HepG2 (cell line): Measurements from ENCODE around the gene RUNX2. TPM values are rescaled to one million over a fixed set of nuclear protein-coding genes. Genes with fewer than 3 reads are reported as not detected.

Source experiments
- ATAC-seq: fragments of 200-7000 bp; cut with Tn5 transposase; 3 replicates; pipeline ENCODE4 v1.9.1; 2020; ENCODE audit warnings: mild to moderate bottlenecking, moderate library complexity
- BruUV-seq: library from RNA; stranded (reverse); fragments of 400-500 nt; replicated peaks from 2 replicates; lab custom pipeline; 2021; lab: Mats Ljungman, UMichigan
- CTCF ChIA-PET: fragments of 300-600 bp; formaldehyde crosslinking; extraction: SDS; loops from one replicate; lab custom pipeline; 2021; ENCODE audit warnings: low total read pairs, inconsistent platforms, low intra/inter-chr PET ratio; lab: Yijun Ruan, JAX
- POLR2A ChIA-PET: fragments of 350-600 bp; sonication (Branson Sonifier 250); formaldehyde crosslinking; loops from one replicate; lab custom pipeline; 2020; ENCODE audit warnings: antibody characterized with exemption, inconsistent platforms; lab: Yijun Ruan, JAX
- DNase-seq: peaks from one replicate; pipeline ENCODE4 v3.0.0-alpha.2; 2015; ENCODE audit warnings: low spot score
- FAIRE-seq: peaks from 3 replicates; lab custom pipeline; 2011; peaks lifted over from hg19 to GRCh38; lab: Jason Lieb, UNC
- H2AFZ ChIP-seq: one replicate; pipeline ENCODE4 v1.6.1; 2011; ENCODE audit warnings: low read length, inconsistent platforms
- H3K27ac ChIP-seq: fragments of 300-600 bp; 3 replicates; pipeline ENCODE4 v1.8.0; 2011; ENCODE audit warnings: mixed run types, mild to moderate bottlenecking, mixed read lengths, low read length, inconsistent platforms; ENCODE audit not compliant: insufficient read depth; ENCODE audit errors: extremely low read length
- H3K27me3 ChIP-seq, 2 experiments: fragments of 200-600 bp in 1 of 2; 2 replicates in 1 of 2; 3 replicates in 1 of 2; pipeline versions ENCODE4 v1.6.0 to v1.8.0; 2011; ENCODE audit warnings: low read length in 2 of 2, mild to moderate bottlenecking in 2 of 2, moderate library complexity in 2 of 2, inconsistent platforms in 1 of 2; ENCODE audit not compliant: insufficient read depth in 2 of 2, control insufficient read depth in 1 of 2
- H3K36me3 ChIP-seq, 2 experiments: fragments of 200-600 bp in 1 of 2; replicated peaks in 1 of 2; 2 replicates in 1 of 2; 3 replicates in 1 of 2; pipeline versions ENCODE4 v1.5.1 to v1.8.0; 2011; ENCODE audit warnings: low read length in 2 of 2, inconsistent platforms in 1 of 2; ENCODE audit not compliant: insufficient read depth in 2 of 2, control insufficient read depth in 1 of 2
- H3K4me1 ChIP-seq: 2 replicates; pipeline ENCODE4 v1.5.1; 2012; ENCODE audit warnings: low read length, inconsistent platforms; ENCODE audit not compliant: insufficient read depth
- H3K4me2 ChIP-seq: 2 replicates; pipeline ENCODE4 v1.6.0; 2011; ENCODE audit warnings: low read depth, low read length, inconsistent platforms
- H3K4me3 ChIP-seq, 3 experiments: fragments of 200-600 bp in 1 of 3; sonication (generic), shearing (Covaris generic) in 1 of 3; replicated peaks in 1 of 3; 2 replicates each; pipeline ENCODE4 v1.5.1; 2011 to 2016; ENCODE audit warnings: low read length in 3 of 3, inconsistent platforms in 2 of 3, low read depth in 2 of 3, mild to moderate bottlenecking in 2 of 3, control low read depth in 1 of 3, mixed read lengths in 1 of 3; ENCODE audit not compliant: insufficient read depth in 1 of 3
- H3K79me2 ChIP-seq: one replicate; pipeline ENCODE4 v1.6.1; 2011; ENCODE audit warnings: low read length, inconsistent platforms; ENCODE audit not compliant: insufficient read depth
- H3K9ac ChIP-seq: 2 replicates; pipeline ENCODE4 v1.6.0; 2011; ENCODE audit warnings: mild to moderate bottlenecking, low read depth, low read length, inconsistent platforms; ENCODE audit not compliant: insufficient read depth
- H3K9me3 ChIP-seq: 2 replicates; pipeline ENCODE4 v1.5.1; 2012; ENCODE audit warnings: mild to moderate bottlenecking, low read length
- H4K20me1 ChIP-seq: 2 replicates; pipeline ENCODE4 v1.6.0; 2011; ENCODE audit warnings: inconsistent platforms, mild to moderate bottlenecking, low read length, moderate library complexity; ENCODE audit not compliant: insufficient read depth
- CCAR2 ChIP-seq: fragments of 200-400 bp; formaldehyde crosslinking; optimal IDR thresholded peaks from 2 replicates; pipeline ENCODE3; 2018; ENCODE audit warnings: low read depth, mild to moderate bottlenecking, low read length, moderate library complexity
- E2F1 ChIP-seq: sonication (generic); formaldehyde crosslinking; IDR thresholded peaks from 2 replicates; pipeline ENCODE4 v1.5.0; 2020; ENCODE audit warnings: missing genetic modification reagents
- EED ChIP-seq: sonication (generic); formaldehyde crosslinking; IDR thresholded peaks from 2 replicates; pipeline ENCODE4 v1.5.0; 2020; ENCODE audit warnings: mild to moderate bottlenecking, missing genetic modification reagents
- ELF4 ChIP-seq: sonication (generic); formaldehyde crosslinking; IDR thresholded peaks from 2 replicates; pipeline ENCODE4 v1.5.0; 2020; ENCODE audit warnings: missing genetic modification reagents, mild to moderate bottlenecking, moderate library complexity, borderline replicate concordance
- FOXA3 ChIP-seq: IDR thresholded peaks from 2 replicates; pipeline ENCODE4 v1.6.1; 2016; ENCODE audit warnings: missing genetic modification reagents, missing compliant biosample characterization
- FOXP4 ChIP-seq: sonication (generic); formaldehyde crosslinking; IDR thresholded peaks from 2 replicates; pipeline ENCODE4 v1.4.0; 2020; ENCODE audit warnings: missing genetic modification reagents
- IRF1 ChIP-seq: sonication (generic); formaldehyde crosslinking; IDR thresholded peaks from 2 replicates; pipeline ENCODE4 v1.4.0; 2020; ENCODE audit warnings: low read depth, mild to moderate bottlenecking, missing genetic modification reagents
- KDM5A ChIP-seq: fragments of 200-600 bp; sonication (generic); IDR thresholded peaks from 2 replicates; pipeline ENCODE4 v1.7.0; 2018; ENCODE audit warnings: antibody characterized with exemption, mild to moderate bottlenecking, low read length, borderline replicate concordance
- MEIS2 ChIP-seq: sonication (generic); formaldehyde crosslinking; IDR thresholded peaks from 2 replicates; pipeline ENCODE4 v1.9.0; 2021; ENCODE audit warnings: mild to moderate bottlenecking, missing genetic modification reagents
- MLX ChIP-seq: IDR thresholded peaks from 2 replicates; pipeline ENCODE4 v1.6.1; 2016
- MTA3 ChIP-seq: sonication (generic); formaldehyde crosslinking; IDR thresholded peaks from 2 replicates; pipeline ENCODE4 v1.4.0; 2020; ENCODE audit warnings: missing genetic modification reagents
- NFKB2 ChIP-seq: sonication (generic); formaldehyde crosslinking; IDR thresholded peaks from 2 replicates; pipeline ENCODE4 v1.4.0; 2020; ENCODE audit warnings: missing genetic modification reagents, borderline replicate concordance
- ZBED4 ChIP-seq: sonication (generic); formaldehyde crosslinking; IDR thresholded peaks from 2 replicates; pipeline ENCODE4 v1.4.0; 2020; ENCODE audit warnings: missing genetic modification reagents, borderline replicate concordance
- ZFX ChIP-seq: sonication (generic); formaldehyde crosslinking; IDR thresholded peaks from 2 replicates; pipeline ENCODE4 v1.4.0; 2020; ENCODE audit warnings: mild to moderate bottlenecking, low read depth, missing genetic modification reagents, moderate library complexity
- ZNF180 ChIP-seq: sonication (generic); formaldehyde crosslinking; IDR thresholded peaks from 2 replicates; pipeline ENCODE4 v1.4.0; 2020; ENCODE audit warnings: low read depth, missing genetic modification reagents, borderline replicate concordance
- ZNF367 ChIP-seq: sonication (generic); formaldehyde crosslinking; IDR thresholded peaks from 2 replicates; pipeline ENCODE4 v1.4.0; 2020; ENCODE audit warnings: missing genetic modification reagents, borderline replicate concordance
- ZNF484 ChIP-seq: sonication (generic); formaldehyde crosslinking; IDR thresholded peaks from 2 replicates; pipeline ENCODE4 v1.5.1; 2020; ENCODE audit warnings: mild to moderate bottlenecking, low read depth, missing genetic modification reagents, borderline replicate concordance
- WGBS: methylation state at CpG from one replicate; pipeline ENCODE4 v1.1.6; 2017; ENCODE audit warnings: low lambda C conversion rate; 5-methylcytosine and 5-hydroxymethylcytosine counted together
- in situ Hi-C: cut with HindIII; loops from 2 replicates; pipeline ENCODE4 v1.10.0; 2017; ENCODE audit warnings: low pct_unique_long_range_greater_than_20kb; ENCODE audit not compliant: extremely low pct_ligation_motif_present
- intact Hi-C: fragments of 100-400 bp; cut with micrococcal nuclease; formaldehyde crosslinking; loops from one replicate; pipeline ENCODE4 v1.10.0; 2022; ENCODE audit not compliant: unreplicated experiment
- polyA plus RNA-seq, 8 experiments: library from polyadenylated mRNA; depleted of rRNA in 3 of 8; stranded (reverse) in 7 of 8; unstranded in 1 of 8; fragments of >200 nt; fragmentation: Illumina TruSeq in 4 of 8; extraction: Trizol in 4 of 8; gene quantifications; 2 replicates each; pipeline versions ENCODE4 v1.2.1 to v1.2.3, GENCODE V29; 2011 to 2016; ENCODE audit warnings: low read depth in 4 of 8, missing spikeins in 1 of 8, mixed read lengths in 1 of 8; ENCODE audit not compliant: insufficient read depth in 1 of 8
- total RNA-seq, 5 experiments: library from RNA; depleted of rRNA; stranded (reverse); fragments of >200 nt; fragmentation: Illumina TruSeq; extraction: Trizol; gene quantifications; 2 replicates each; pipeline ENCODE4 v1.2.3, GENCODE V29; 2016; ENCODE audit warnings: low read depth in 1 of 5

Gene RUNX2
- total and polyA plus RNA-seq, 2 of the 13 experiments (the other 11 are each of a cell fraction or from before 2014, with no cell fraction given), result not detected

DNA sequence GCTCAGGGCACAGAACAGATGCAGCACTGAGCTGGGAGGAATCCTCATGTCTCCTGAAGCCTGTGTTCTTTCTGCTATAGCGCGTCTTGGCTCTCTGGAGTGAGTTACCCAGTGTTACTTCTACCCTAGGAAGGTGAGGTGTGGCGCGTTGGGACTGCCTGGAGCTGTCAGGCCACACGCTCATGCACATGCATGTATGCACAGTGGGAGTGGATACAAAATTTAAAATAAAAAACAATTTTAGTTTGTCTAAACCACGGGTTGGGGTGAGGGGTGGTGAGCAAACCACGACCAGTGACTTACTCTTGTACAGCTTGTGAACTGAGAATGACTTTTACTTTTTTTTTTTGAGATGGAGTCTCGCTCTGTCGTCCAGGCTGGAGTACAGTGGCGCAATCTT, 348.2 kb downstream of the RUNX2 start:
- peaks cover 0 to 12% of the 10 kb centered on the region in 2 experiments; a peak in 3 of 5 replicates for H3K27me3 ChIP-seq
- no peaks in the 10 kb centered on the region for H4K20me1 ChIP-seq
- no TSS peak for BruUV-seq
- H3K4me2 ChIP-seq, result no peak overlapping the region
- ATAC-seq (no peak), DNase-seq (no peak), FAIRE-seq (no peak)
- no peak overlapping the region for H3K9ac ChIP-seq
- no peaks in the 10 kb centered on the region for H3K4me1 ChIP-seq
- H3K36me3 ChIP-seq, result no peaks in the 10 kb centered on the region
- WGBS, result 50% methylated on average over 10 of the region's 10 CpGs
- no peaks in the 10 kb centered on the region for H3K9me3 ChIP-seq
- POLR2A ChIA-PET, result no interaction called here
- CTCF ChIA-PET, result no interaction called here
- H2AFZ ChIP-seq, result no peak overlapping the region
- in situ Hi-C loops, result no loop called here
- H3K4me3 ChIP-seq, result no peak overlapping the region
- intact Hi-C loops, result no loop called here
- no peaks in the 10 kb centered on the region for H3K79me2 ChIP-seq
- H3K27ac ChIP-seq, result no peak overlapping the region
- no peak for TF ChIP-seq FOXP4 (CRISPR knock-in tag)
- no peak for TF ChIP-seq E2F1 (CRISPR knock-in tag)
- TF ChIP-seq ELF4, result no peak
- TF ChIP-seq MLX, result no peak
- no peak for TF ChIP-seq FOXA3 (CRISPR knock-in tag)
- no peak for TF ChIP-seq ZBED4 (CRISPR knock-in tag)
- no peak for TF ChIP-seq EED
- no peak for TF ChIP-seq MTA3
- no peak for TF ChIP-seq CCAR2
- TF ChIP-seq ZNF484 (CRISPR knock-in tag), result no peak
- no peak for TF ChIP-seq IRF1 (CRISPR knock-in tag)
- TF ChIP-seq MEIS2 (CRISPR knock-in tag), result no peak
- no peak for TF ChIP-seq KDM5A
- TF ChIP-seq ZFX (CRISPR knock-in tag), result no peak
- no peak for TF ChIP-seq NFKB2 (CRISPR knock-in tag)
- no peak for TF ChIP-seq ZNF367 (CRISPR knock-in tag)
- TF ChIP-seq ZNF180 (CRISPR knock-in tag), result no peak
